Esophagus squamous epithelium (tissue), 4 donors: ENCODE results near the gene TMEM41B.

Source experiments
- CTCF ChIP-seq, 6 experiments: fragments of 450-650 bp in 4 of 6; fragments of 200-600 bp in 2 of 6; sonication (generic) in 2 of 6; IDR thresholded peaks; one replicate each; pipeline ENCODE4 v1.5.1; 2016 to 2019; ENCODE audit warnings: antibody characterized with exemption in 6 of 6, mild to moderate bottlenecking in 4 of 6, moderate library complexity in 4 of 6
- POLR2A ChIP-seq, 4 donors: fragments of 450-650 bp; IDR thresholded peaks; one replicate each; pipeline ENCODE4 v1.6.1; 2017; ENCODE audit warnings: antibody characterized with exemption in 4 of 4, mild to moderate bottlenecking in 4 of 4, moderate library complexity in 3 of 4

- no peak for TF ChIP-seq CTCF (IDR thresholded peaks at IDR 0.05)
- TF ChIP-seq POLR2A (IDR thresholded peaks at IDR 0.05), result no peak
These were observed 82.6 kb downstream of the TMEM41B start for GRCh38 chr11:9231848-9232177.
